GM18907 (cell line): ENCODE data around the gene ISYNA1.
A peak's percentile ranks its signal among the peaks of the same experiment; 100 is the strongest.
"Not testable (repeated sequence)": the region's sequence is repeated elsewhere in the genome, so short reads cannot be mapped to it uniquely, and the experiment has no call there.

Source experiments
- ATAC-seq: cut with Tn5 transposase; IDR thresholded peaks from one replicate; pipeline ENCODE4 v1.9.1; 2021; ENCODE audit warnings: mild to moderate bottlenecking, moderate library complexity; ENCODE audit not compliant: unreplicated experiment

The ISYNA1 gene

DNA sequence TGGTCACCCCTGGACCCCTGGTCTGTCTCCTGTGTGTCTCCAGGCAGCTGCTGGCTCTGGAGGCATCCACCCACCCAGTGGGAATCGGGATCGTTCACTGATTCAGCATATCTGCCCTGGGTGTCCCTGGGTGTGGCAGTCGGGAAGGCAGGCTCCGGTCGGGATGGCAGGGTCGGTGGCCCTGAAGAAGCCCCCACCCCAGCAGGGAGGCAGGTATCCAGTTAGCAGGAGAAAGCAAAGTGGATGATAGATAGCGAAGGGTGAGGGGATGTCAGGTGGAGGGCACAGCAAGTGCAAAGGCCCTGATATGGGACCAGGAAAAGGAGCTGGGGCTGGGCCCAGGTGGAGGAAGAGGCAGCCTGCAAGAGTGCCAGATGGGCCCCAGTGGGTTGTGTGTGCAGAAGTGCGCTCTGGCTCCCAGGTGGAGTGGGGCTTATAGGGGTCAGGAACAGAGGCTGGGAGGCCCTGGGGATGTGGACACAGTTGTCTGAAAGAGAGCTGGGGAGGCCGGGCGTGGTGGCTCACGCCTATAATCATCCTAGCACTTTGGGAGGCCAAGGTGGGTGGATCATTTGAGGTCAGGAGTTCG, 16.5 kb downstream of the ISYNA1 start:
- ATAC-seq: no peak

DNA sequence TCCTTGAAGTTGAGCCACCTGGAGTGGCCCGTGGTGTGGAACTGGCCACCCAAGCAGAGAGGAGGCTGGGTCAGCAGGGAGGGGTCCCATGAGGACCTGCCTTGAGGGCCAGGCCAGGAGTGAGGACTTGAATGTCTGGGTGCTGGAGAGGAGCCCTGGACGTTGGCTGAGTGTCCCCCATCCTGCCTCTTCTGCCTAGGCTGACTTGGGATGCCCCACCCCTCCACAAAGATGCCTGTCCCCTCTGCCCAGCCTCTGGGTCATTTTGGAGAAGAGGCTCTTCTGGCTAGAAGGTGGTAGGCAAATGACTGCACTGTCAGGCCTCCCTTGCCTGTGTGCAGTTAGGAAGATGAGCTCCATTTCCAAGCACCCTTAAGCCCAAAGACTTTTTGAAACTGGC, 17.0 kb downstream of the ISYNA1 start:
- no peak for ATAC-seq

DNA sequence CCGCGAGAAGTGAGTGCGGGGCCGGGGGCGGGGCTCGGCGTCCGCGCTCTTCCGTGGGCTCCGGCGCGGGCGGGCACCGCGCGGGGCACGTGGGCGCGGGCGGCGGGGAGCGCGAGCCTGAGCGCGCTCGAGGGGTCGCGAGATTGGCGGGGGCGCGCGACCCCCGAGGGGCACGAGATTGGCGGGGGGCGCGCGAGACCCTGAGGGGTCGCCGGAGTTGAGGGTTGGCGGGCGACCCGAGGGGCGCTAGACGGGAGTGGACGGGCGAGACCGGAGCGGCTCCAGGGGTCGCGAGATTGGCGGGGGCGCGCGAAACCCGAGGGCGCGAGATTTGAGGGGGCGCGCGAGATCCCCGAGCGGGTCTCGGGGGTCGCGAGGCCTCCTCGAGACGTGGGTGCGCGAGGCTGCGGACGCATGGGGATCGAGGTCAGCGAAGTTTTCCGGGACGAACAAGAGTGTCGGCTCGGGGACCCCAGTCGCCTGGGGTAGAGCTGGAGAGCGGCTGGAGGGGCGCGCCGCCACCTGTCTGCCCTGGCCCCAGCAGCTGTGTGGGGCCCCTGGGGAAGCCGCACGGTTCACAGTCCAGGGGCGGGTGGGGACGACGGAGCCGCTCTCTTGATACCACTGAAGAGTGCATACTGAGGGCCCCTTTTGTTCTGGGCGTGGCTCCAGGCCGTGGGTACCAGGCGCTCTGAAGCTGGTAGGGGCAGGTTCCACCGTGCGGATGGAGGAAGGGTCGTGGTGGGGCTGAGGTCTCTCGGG, 18.1 kb downstream of the ISYNA1 start:
- ATAC-seq: peak; percentile 4

DNA sequence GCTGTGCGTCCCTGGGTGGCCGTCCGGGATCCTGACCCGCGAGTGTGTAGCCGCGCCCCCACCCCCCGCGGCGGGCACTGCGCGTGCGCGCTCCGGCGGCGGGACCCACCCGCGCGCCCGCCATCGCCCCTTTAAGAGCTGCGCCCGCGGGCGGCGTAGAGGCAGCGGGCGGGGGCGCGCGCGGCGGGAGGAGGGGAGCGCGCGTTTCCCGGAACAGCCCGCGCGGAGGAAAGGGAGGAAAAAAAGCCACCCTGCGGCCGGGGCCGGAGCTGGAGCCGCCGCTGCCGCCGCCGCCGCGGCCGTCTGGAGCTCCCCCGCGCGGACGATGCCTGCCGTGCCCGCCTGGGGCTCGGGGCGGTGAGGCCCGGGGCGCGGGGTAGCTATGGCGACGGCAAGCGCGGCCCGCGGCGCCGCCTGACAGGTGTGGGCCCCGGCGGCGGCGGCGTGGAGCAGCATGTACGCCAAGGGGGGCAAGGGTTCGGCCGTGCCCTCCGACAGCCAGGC, 18.7 kb downstream of the ISYNA1 start, which contains the start of gene SSBP4:
SSBP4 (plus strand) TSS at position 204 of the 504 bp plus-strand sequence; CDS start at position 455, 251 bp downstream.
- peak; percentile 35 for ATAC-seq

DNA sequence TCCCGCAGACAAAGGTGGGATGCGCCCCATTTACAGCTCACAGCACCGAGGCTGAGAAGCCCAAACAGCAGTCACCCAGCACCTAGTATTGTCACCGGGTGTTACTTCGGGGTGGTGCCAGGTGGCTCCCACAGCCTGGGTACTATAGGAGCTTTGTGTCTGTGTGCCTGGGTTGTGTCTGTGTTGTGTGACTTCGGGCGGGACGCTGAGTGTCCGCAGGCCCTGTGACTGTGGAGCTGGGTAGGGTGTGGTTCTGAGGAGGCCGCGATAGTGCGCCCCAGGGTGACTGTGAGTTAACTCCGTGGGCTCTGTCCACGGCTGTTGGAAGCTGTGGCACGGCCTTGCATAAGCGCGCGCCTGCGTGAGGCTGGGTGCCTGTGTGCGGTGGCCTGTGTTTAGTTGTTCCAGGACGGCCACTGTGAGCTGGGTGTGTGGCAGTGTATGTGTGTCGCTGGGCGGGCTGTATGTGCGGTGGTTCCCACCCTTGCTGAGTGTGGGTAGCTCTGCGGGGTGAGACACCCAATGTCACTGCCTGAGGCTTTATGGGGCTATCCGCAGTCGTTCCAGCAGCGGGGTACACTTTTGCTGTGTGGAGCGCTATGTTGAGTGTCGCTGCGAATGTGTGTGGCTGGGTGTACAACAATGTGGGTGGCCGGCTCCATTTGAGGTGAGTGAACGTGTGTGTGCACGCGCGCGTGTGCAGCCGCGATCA, 19.3 kb downstream of the ISYNA1 start:
- ATAC-seq: peak; percentile 3

DNA sequence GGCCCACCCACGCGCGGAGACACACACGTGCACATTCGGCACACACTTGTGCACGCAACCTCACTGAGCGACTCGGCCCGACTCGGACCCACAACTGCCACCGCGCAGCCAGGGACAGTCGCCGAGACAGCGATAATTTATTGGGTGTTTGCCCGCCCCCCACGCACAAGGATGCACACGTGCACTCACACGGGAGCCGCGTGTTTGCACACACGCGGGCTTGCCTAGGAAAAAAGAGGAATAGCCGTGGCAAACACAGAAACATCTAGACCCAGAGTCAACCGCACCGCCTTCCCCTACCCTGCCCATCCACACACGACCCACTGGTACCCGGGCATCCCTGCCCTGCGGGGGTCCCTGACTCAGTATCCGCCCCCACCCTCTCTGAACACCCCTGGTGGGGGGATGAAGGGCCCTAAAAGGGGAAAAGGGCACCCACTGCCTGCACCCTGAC, 19.9 kb downstream of the ISYNA1 start:
- ATAC-seq: no peak

DNA sequence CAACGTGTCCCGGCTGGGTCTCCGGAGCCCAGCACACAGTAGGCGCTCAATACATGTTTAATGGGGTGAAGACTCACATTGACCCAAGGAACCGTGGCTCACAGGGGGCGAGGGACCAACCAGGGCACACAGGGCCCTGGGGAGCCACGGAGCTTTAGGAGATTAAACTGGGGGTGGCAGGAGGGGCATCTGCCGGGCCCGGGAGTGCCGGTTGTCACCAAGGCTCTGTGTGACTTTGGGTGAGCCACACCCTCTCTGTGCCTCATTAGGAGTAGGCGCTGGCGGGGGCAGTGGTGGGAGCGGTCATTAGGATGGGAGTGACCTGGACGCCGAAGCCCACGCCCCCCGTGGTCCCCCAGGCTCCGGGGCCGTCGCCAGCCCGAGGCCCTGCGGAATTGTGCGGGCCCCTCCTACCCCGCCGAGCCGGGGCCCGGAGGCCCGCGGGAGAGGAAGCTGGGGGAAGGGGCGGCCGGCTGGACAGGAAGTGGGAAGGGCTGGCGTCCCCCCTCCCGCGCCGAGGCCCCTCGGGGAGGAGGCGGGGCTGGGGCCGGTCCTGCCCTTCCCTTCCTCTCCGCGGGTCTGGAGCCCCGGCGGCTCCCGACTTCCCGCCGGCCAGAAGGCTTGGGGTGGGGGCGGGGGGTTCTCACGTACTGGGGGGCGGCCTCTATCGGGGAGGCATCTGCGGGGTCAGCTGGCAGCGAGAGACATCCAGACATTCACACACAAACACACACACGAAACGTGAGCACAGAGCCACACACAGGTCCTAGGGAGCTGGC, 20.5 kb downstream of the ISYNA1 start:
- ATAC-seq: no peak

DNA sequence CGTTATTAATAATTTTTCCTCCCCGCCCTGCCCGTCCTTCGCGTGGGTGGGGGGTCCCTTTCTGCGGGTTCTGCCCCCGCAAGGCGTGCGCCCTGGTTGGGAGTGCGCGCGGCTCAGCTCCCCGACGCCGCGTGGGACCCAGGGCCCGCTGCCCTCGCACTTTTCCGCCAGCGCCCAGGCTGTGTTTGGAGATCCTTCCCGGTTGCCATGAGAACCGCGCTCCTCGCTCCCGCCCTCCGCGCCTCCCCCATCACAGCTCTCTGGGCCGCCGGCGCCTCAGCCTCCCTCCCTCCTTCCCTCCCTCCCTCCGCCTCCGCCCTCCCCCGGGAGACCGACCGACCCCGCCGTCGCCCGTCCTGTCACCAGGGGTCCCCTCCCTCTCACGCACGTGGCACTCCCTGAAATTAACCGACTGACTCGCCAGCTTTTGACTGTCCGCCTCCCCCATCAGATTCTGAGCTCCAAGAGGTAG, 21.1 kb downstream of the ISYNA1 start:
- no peak for ATAC-seq

DNA sequence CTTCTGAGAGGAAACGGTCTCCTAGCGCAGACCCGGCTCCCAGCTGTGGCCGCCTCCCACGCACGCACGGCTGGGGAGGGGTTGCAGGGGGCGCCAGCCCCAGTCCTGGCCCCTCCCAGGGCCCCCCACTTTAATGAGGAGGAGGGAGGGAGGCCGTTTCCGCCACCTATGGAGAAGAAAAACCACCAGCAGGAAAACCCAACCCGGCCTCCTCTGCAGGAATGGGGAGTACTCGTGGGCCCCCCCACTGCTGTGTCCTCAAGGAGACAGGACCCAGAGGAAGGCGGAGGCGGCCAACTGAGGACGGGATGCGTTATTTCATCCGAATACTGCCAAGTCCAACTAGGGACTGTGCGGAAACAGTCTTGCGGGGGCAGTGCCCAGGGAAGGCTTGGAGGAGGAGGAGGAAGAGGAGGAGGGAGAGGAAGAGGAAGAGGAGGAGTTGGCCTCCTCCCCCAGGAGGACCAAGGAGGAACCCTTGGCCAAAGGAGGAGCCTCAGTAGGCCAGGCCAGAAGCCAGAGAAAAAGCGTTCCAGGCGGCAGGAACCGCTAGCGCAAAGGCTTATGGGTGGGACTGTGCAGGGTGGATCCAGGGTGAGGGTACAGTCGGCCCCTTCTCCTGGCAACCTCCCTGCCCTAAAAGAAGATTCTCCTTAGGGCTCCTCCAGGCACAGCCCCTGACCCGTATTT, 22.6 kb downstream of the ISYNA1 start:
- no peak for ATAC-seq

DNA sequence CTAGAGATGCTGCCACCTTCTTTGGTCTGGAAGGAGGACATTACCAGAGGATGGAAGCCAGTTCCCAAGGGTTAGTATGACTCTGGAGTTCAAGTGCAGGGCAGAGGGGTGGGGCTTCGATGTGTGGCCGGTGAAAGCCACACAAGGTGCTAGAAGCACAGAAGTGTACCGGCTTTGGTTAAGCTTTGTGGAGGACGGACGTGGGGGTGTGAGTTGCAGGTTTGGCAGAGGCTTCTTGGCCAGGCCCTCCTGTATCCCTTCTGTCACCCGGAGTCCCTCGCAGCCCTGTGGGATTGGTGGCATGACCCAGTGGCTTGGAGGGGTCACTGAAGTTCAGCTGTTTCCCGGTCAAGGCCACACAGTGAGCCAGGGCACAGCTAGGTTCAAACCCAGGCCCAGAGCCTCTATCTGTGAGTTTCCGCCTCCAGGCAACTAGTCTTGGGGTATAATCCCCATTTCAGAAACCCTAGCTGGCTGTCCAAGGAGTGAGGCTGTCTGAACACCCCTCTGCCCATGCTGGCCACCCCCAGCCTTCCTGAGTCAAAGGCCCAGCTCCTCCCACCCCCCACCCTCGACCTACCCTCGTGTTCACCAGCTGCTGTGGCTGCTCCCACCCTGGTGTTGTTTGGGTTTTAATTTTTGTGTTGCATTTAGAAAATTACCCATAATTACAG, 23.3 kb downstream of the ISYNA1 start:
- ATAC-seq: no peak

DNA sequence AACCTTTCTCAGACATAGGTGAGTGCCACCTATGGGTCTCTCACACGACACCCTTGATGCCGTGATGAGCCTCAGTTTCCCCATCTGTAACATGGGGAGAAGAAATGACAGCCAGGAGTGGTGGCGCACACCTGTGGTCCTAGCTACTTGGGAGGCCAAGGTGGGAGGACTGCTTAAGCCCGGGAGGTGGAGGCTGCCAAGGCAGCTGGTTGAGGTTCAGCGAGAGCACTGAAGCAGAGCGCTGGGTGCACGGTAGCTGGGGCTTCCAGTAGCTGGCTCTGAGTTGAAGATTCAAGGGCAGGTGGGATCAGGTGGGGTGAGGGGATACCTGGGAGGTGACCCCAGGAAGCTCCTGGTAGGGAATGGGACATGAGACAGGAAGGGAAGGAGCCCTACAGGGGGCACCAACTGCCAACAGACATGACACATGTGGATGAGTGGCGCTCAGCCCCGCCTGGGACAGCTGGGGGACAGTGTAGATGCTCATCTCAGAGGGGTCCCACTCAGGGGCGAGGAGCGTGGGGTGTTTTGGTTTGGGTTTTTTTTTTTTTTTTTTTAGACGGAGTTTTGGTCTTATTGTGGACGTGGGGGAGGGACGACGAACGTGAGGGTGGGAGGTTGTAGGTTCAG, 25.2 kb downstream of the ISYNA1 start:
- ATAC-seq: no peak

DNA sequence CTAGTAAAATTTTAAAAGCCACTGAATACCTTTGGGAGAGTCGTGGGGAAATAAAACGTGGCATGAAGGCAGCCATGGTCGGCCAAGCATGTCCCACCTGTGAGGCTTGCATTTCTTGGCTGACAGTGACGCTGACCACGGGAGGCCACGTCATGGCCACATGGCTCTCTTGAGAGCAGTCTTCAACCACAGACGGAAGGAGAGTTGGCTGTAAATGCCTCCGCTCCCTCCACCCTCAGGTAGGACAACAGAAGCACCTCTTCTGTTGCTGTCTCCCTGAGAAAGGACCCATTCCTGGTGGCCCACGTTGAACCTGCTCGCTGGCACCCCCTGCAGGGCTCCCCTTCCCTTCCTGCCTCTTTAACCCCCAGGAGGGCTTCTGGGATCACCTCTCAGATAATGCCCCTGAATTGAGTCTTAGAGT, 29.9 kb downstream of the ISYNA1 start:
- peak; percentile 68 for ATAC-seq

DNA sequence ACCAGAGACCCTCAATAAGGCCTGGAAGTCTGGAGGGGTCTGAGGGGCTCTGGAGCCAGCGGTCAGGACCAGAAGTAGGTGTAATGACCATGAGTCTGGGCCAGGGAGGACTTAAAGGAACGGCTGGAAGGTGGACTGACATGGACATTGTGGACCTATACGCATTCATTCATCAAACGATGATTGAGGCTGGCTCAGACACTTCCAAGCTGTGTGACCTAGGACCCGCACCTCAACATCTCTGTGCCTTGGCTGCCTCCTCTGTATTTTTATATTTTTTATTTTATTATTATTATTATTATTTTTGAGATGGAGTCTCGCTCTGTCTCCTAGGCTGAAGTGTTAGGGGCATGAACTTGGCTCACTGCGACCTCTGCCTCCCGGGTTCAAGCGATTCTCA, 31.2 kb downstream of the ISYNA1 start:
- no peak for ATAC-seq

DNA sequence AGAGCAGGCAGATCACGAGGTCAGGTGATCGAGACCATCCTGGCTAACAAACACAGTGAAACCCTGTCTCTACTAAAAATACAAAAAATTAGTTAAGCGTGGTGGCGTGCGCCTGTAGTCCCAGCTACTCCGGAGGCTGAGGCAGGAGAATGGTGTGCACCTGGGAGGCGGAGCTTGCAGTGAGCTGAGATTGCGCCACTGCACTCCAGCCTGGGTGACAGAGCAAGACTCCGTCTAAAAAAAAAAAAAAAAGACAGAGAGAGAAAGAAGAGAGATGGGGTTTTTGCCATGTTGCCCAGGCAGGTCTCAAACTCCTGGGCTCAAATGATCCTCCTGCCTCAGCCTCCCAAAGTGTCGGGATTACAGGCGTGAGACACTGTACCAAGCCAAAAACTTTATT, 32.2 kb downstream of the ISYNA1 start:
- not testable (repeated sequence) for ATAC-seq

DNA sequence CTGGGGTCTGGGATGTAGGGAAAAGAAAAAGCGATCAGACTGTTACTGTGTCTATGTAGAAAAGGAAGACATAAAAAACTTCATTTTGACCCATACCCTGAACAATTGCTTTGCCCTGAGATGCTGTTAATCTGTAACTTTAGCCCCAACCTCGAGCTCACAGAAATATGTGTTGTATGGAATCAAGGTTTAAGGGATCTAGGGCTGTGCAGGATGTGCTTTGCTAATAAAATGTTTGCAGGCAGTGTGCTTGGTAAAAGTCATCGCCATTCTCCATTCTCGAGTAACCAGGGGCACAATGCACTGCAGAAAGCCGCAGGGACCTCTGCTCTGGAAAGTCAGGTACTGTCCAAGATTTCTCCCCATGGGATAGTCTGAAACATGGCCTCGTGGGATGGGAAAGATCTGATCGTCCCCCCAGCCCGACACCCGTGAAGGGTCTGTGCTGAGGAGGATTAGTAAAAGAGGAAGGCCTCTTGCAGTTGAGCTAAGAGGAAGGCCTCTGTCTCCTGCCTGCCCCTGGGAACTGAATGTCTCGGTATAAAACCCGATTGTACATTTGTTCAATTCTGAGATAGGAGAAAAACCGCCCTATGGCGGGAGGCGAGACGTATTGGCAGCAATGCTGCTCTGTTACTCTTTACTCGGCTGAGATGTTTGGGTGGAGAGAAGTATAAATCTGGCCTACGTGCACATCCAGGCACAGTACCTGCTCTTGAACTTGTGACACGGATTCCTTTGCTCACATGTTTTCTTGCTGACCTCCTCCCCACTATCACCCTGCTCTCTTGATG, 35.3 kb downstream of the ISYNA1 start:
- not testable (repeated sequence) for ATAC-seq

DNA sequence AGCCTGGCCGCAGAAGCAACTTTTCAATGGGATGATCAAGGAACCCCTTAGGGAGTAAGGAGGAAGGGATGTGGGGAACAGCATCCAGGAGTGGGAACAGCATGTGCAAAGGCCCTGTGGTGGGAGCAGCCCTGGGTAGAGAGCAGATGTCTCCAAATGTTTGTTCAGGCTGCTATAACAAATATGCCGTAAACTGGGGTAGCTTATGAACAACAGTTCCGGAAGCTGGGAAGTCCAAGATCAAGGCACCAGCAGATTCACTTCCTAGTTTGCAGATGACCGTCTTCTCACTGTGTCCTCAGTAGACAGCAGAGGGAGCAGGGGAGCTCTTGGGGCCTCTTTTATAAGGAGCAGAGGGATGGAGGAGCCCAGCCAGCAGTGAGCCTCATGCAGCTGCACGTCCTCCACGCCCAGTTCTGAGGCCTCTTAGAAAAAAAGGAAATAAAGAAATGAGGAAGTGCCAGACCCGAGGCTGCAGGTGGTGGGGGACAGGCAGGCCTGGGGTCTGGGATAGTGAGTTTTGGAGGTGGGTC, 36.3 kb downstream of the ISYNA1 start:
- no peak for ATAC-seq

DNA sequence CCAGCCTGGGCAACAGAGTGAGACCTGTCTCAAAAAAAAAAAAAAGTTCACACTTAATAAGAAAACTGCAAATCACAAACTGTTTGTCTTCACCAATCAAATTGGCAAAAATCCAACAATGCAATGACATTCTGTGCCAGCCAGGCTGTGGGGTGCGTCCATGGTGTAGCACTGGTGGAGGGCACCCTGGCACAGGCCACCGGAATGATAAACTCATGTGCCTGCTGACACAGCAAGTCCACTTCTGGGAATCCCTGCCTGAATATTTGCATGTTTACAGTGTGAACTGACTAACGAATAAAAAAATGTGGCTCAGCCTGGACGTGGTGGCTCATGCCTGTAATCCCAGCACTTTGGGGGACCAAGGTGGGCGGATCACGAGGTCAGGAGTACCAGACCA, 38.9 kb downstream of the ISYNA1 start:
- ATAC-seq: no peak
